ENCODE results near the gene PLD6. TPM values are rescaled to one million over a fixed set of nuclear protein-coding genes. Genes with fewer than 3 reads are reported as not detected.

The PLD6 gene
- total RNA-seq, 1 experiment from 2014 or later: 4.2 TPM

GRCh38 chr17:17171186-17171585 lies 34.9 kb downstream of the PLD6 start:
- Histone ChIP-seq H3K9me3 (ENCODE audit: control insufficient read depth, insufficient read depth, low read depth, low read length) (no peaks in the 10 kb centered on the region), H3K4me3 (ENCODE audit: low read depth in 2 of 2, low read length in 2 of 2) (no peak overlapping the region), H3K36me3 (ENCODE audit: control insufficient read depth, insufficient read depth, low read length) (no peaks in the 10 kb centered on the region), H3K27ac (ENCODE audit: low read length) (no peak overlapping the region), H3K4me1 (ENCODE audit: control insufficient read depth, insufficient read depth, low read length) (no peaks in the 10 kb centered on the region), H3K27me3 (ENCODE audit: control insufficient read depth, insufficient read depth, low read length) (no peaks in the 10 kb centered on the region)
- ATAC-seq (no peak), DNase-seq (ENCODE audit: low read depth, low spot score) (no peak)
- ChIA-PET POLR2A (no interaction called here), CTCF (no interaction called here)
- no TSS peak for BruUV-seq (replicated peaks)
- TF ChIP-seq TCF7L2 (IDR thresholded peaks at IDR 0.05; ENCODE audit: low read depth, low read length) (no peak), POLR2AphosphoS5 (IDR thresholded peaks at IDR 0.05; ENCODE audit: low read depth, low read length) (no peak), CTCF (IDR thresholded peaks at IDR 0.05) (no peak), REST (IDR thresholded peaks at IDR 0.05; ENCODE audit: insufficient read depth in 1 of 2, low read depth in 2 of 2, low read length in 1 of 2) (no peak), SIN3A (IDR thresholded peaks at IDR 0.05; ENCODE audit: borderline replicate concordance, insufficient read depth, low read depth, low read length) (no peak)
- in situ Hi-C loops (cut with HindIII; ENCODE audit: low pct_unique_long_range_greater_than_20kb, low sequenced_read_pairs): no loop called here
- intact Hi-C loops (cut with micrococcal nuclease; ENCODE audit: unreplicated experiment): no loop called here

GRCh38 chr17:17170346-17170985 lies 35.7 kb downstream of the PLD6 start:
- H3K27me3 ChIP-seq (ENCODE audit: control insufficient read depth, insufficient read depth, low read length): no peaks in the 10 kb centered on the region
- POLR2A ChIA-PET: interaction anchor here (0.7 kb wide), 1 partner anchor 77 kb away, joined by 4 read pairs; no protein-coding TSS in a partner anchor
- no peak overlapping the region for H3K4me3 ChIP-seq (ENCODE audit: low read depth in 2 of 2, low read length in 2 of 2)
- no peak overlapping the region for H3K27ac ChIP-seq (ENCODE audit: low read length)
- no peak for TF ChIP-seq CTCF (IDR thresholded peaks at IDR 0.05)
- TF ChIP-seq POLR2AphosphoS5 (IDR thresholded peaks at IDR 0.05; ENCODE audit: low read depth, low read length): no peak
- no peak for TF ChIP-seq TCF7L2 (IDR thresholded peaks at IDR 0.05; ENCODE audit: low read depth, low read length)
- TF ChIP-seq SIN3A (IDR thresholded peaks at IDR 0.05; ENCODE audit: borderline replicate concordance, insufficient read depth, low read depth, low read length): no peak
- no peak for TF ChIP-seq REST (IDR thresholded peaks at IDR 0.05; ENCODE audit: insufficient read depth in 1 of 2, low read depth in 2 of 2, low read length in 1 of 2)
- CTCF ChIA-PET: no interaction called here
- ATAC-seq: no peak
- H3K4me1 ChIP-seq (ENCODE audit: control insufficient read depth, insufficient read depth, low read length): no peaks in the 10 kb centered on the region
- H3K36me3 ChIP-seq (ENCODE audit: control insufficient read depth, insufficient read depth, low read length): no peaks in the 10 kb centered on the region
- in situ Hi-C loops (cut with HindIII; ENCODE audit: low pct_unique_long_range_greater_than_20kb, low sequenced_read_pairs): no loop called here
- no TSS peak for BruUV-seq (replicated peaks)
- intact Hi-C loops (cut with micrococcal nuclease; ENCODE audit: unreplicated experiment): no loop called here
- no peak for DNase-seq (ENCODE audit: low read depth, low spot score)
- no peaks in the 10 kb centered on the region for H3K9me3 ChIP-seq (ENCODE audit: control insufficient read depth, insufficient read depth, low read depth, low read length)
